ENCODE results near the gene PTGIS.

PTGIS gene

GRCh38 chr20:49484180-49485140 lies 83.5 kb downstream of the PTGIS start:
- Histone ChIP-seq H3K27me3 (ENCODE audit: control insufficient read depth, insufficient read depth, low read length) (peaks cover 53% of the 10 kb centered on the region), H3K4me1 (ENCODE audit: control insufficient read depth, insufficient read depth, low read length) (no peaks in the 10 kb centered on the region), H3K36me3 (ENCODE audit: control insufficient read depth, insufficient read depth, low read length) (no peaks in the 10 kb centered on the region), H3K9ac (ENCODE audit: low read length) (no peak overlapping the region), H3K4me3 (ENCODE audit: low read depth, low read length) (peak overlapping the region; percentile 70), H3K9me3 (ENCODE audit: control insufficient read depth, insufficient read depth, low read depth, low read length) (peaks cover 3% of the 10 kb centered on the region; the same call in 1 of the 2 replicates), H3K27ac (ENCODE audit: low read depth, low read length) (no peak overlapping the region)

- Histone ChIP-seq H3K27me3 (ENCODE audit: control insufficient read depth, insufficient read depth, low read length) (peaks cover 50% of the 10 kb centered on the region), H3K27ac (ENCODE audit: low read depth, low read length) (no peak overlapping the region), H3K9ac (ENCODE audit: low read length) (no peak overlapping the region), H3K4me1 (ENCODE audit: control insufficient read depth, insufficient read depth, low read length) (no peaks in the 10 kb centered on the region), H3K36me3 (ENCODE audit: control insufficient read depth, insufficient read depth, low read length) (no peaks in the 10 kb centered on the region), H3K4me3 (ENCODE audit: low read depth, low read length) (peak overlapping the region; percentile 78), H3K9me3 (ENCODE audit: control insufficient read depth, insufficient read depth, low read depth, low read length) (no peaks in the 10 kb centered on the region)
Observed at GRCh38 chr20:49483696-49484123, 84.2 kb downstream of the PTGIS start.

GRCh38 chr20:49483018-49483695 lies 84.8 kb downstream of the PTGIS start:
- Histone ChIP-seq H3K9ac (ENCODE audit: low read length) (no peak overlapping the region), H3K27ac (ENCODE audit: low read depth, low read length) (no peak overlapping the region), H3K4me1 (ENCODE audit: control insufficient read depth, insufficient read depth, low read length) (no peaks in the 10 kb centered on the region), H3K27me3 (ENCODE audit: control insufficient read depth, insufficient read depth, low read length) (peaks cover 45% of the 10 kb centered on the region), H3K4me3 (ENCODE audit: low read depth, low read length) (peak overlapping the region; percentile 78), H3K36me3 (ENCODE audit: control insufficient read depth, insufficient read depth, low read length) (no peaks in the 10 kb centered on the region), H3K9me3 (ENCODE audit: control insufficient read depth, insufficient read depth, low read depth, low read length) (no peaks in the 10 kb centered on the region)

- Histone ChIP-seq H3K4me1 (ENCODE audit: control insufficient read depth, insufficient read depth, low read length) (no peaks in the 10 kb centered on the region), H3K9ac (ENCODE audit: low read length) (no peak within 1 kb of the TSS), H3K27ac (ENCODE audit: low read depth, low read length) (no peak within 1 kb of the TSS), H3K36me3 (ENCODE audit: control insufficient read depth, insufficient read depth, low read length) (no peaks in the 10 kb centered on the region), H3K4me3 (ENCODE audit: low read depth, low read length) (peak within 1 kb of the TSS; percentile 78), H3K27me3 (ENCODE audit: control insufficient read depth, insufficient read depth, low read length) (peaks cover 44% of the 10 kb centered on the region), H3K9me3 (ENCODE audit: control insufficient read depth, insufficient read depth, low read depth, low read length) (no peaks in the 10 kb centered on the region)
Observed at GRCh38 chr20:49482621-49483017, 85.3 kb downstream of the PTGIS start, which contains the start of gene KCNB1. TSS of gene KCNB1 (minus strand) at chr20:49482668. CDS start at chr20:49482480, 188 bp downstream.

- no peaks in the 10 kb centered on the region for H3K9me3 ChIP-seq (ENCODE audit: control insufficient read depth, insufficient read depth, low read depth, low read length)
- no peak overlapping the region for H3K9ac ChIP-seq (ENCODE audit: low read length)
- H3K36me3 ChIP-seq (ENCODE audit: control insufficient read depth, insufficient read depth, low read length), result no peaks in the 10 kb centered on the region
- no peak overlapping the region for H3K27ac ChIP-seq (ENCODE audit: low read depth, low read length)
- H3K4me1 ChIP-seq (ENCODE audit: control insufficient read depth, insufficient read depth, low read length), result no peaks in the 10 kb centered on the region
- peaks cover 44% of the 10 kb centered on the region for H3K27me3 ChIP-seq (ENCODE audit: control insufficient read depth, insufficient read depth, low read length)
- no peak overlapping the region; the same call in 1 of the 2 replicates for H3K4me3 ChIP-seq (ENCODE audit: low read depth, low read length)
Observed at GRCh38 chr20:49482173-49482572, 85.8 kb downstream of the PTGIS start.

- H3K27me3 ChIP-seq (ENCODE audit: control insufficient read depth, insufficient read depth, low read length), result peaks cover 37% of the 10 kb centered on the region
- no peak overlapping the region for H3K27ac ChIP-seq (ENCODE audit: low read depth, low read length)
- no peaks in the 10 kb centered on the region for H3K36me3 ChIP-seq (ENCODE audit: control insufficient read depth, insufficient read depth, low read length)
- H3K9ac ChIP-seq (ENCODE audit: low read length), result no peak overlapping the region
- no peaks in the 10 kb centered on the region for H3K4me1 ChIP-seq (ENCODE audit: control insufficient read depth, insufficient read depth, low read length)
- no peak overlapping the region for H3K4me3 ChIP-seq (ENCODE audit: low read depth, low read length)
- H3K9me3 ChIP-seq (ENCODE audit: control insufficient read depth, insufficient read depth, low read depth, low read length), result no peaks in the 10 kb centered on the region
Observed at GRCh38 chr20:49481116-49481515, 86.8 kb downstream of the PTGIS start.

GRCh38 chr20:49480236-49480635 lies 87.7 kb downstream of the PTGIS start:
- Histone ChIP-seq H3K4me1 (ENCODE audit: control insufficient read depth, insufficient read depth, low read length) (0 out of 2 replicates have a peak, but pooled peaks cover 3% of the 10 kb centered on the region), H3K36me3 (ENCODE audit: control insufficient read depth, insufficient read depth, low read length) (no peaks in the 10 kb centered on the region), H3K27ac (ENCODE audit: low read depth, low read length) (no peak overlapping the region), H3K9ac (ENCODE audit: low read length) (no peak overlapping the region), H3K9me3 (ENCODE audit: control insufficient read depth, insufficient read depth, low read depth, low read length) (no peaks in the 10 kb centered on the region), H3K27me3 (ENCODE audit: control insufficient read depth, insufficient read depth, low read length) (peaks cover 28% of the 10 kb centered on the region), H3K4me3 (ENCODE audit: low read depth, low read length) (no peak overlapping the region)

- 0 out of 2 replicates have a peak, but pooled peaks cover 3% of the 10 kb centered on the region for H3K4me1 ChIP-seq (ENCODE audit: control insufficient read depth, insufficient read depth, low read length)
- H3K27ac ChIP-seq (ENCODE audit: low read depth, low read length), result no peak overlapping the region
- no peaks in the 10 kb centered on the region for H3K9me3 ChIP-seq (ENCODE audit: control insufficient read depth, insufficient read depth, low read depth, low read length)
- H3K9ac ChIP-seq (ENCODE audit: low read length), result no peak overlapping the region
- no peaks in the 10 kb centered on the region for H3K36me3 ChIP-seq (ENCODE audit: control insufficient read depth, insufficient read depth, low read length)
- H3K27me3 ChIP-seq (ENCODE audit: control insufficient read depth, insufficient read depth, low read length), result peaks cover 24% of the 10 kb centered on the region
- H3K4me3 ChIP-seq (ENCODE audit: low read depth, low read length), result no peak overlapping the region
Observed at GRCh38 chr20:49479785-49480184, 88.2 kb downstream of the PTGIS start.

GRCh38 chr20:49478754-49479689 lies 88.9 kb downstream of the PTGIS start:
- Histone ChIP-seq H3K4me3 (ENCODE audit: low read depth, low read length) (no peak overlapping the region), H3K36me3 (ENCODE audit: control insufficient read depth, insufficient read depth, low read length) (no peaks in the 10 kb centered on the region), H3K9me3 (ENCODE audit: control insufficient read depth, insufficient read depth, low read depth, low read length) (no peaks in the 10 kb centered on the region), H3K27ac (ENCODE audit: low read depth, low read length) (no peak overlapping the region), H3K4me1 (ENCODE audit: control insufficient read depth, insufficient read depth, low read length) (0 out of 2 replicates have a peak, but pooled peaks cover 3% of the 10 kb centered on the region), H3K27me3 (ENCODE audit: control insufficient read depth, insufficient read depth, low read length) (peaks cover 18% of the 10 kb centered on the region), H3K9ac (ENCODE audit: low read length) (no peak overlapping the region)

GRCh38 chr20:49478266-49478665 lies 89.7 kb downstream of the PTGIS start:
- Histone ChIP-seq H3K36me3 (ENCODE audit: control insufficient read depth, insufficient read depth, low read length) (no peaks in the 10 kb centered on the region), H3K27me3 (ENCODE audit: control insufficient read depth, insufficient read depth, low read length) (peaks cover 13% of the 10 kb centered on the region), H3K4me3 (ENCODE audit: low read depth, low read length) (no peak overlapping the region), H3K27ac (ENCODE audit: low read depth, low read length) (no peak overlapping the region), H3K9me3 (ENCODE audit: control insufficient read depth, insufficient read depth, low read depth, low read length) (no peaks in the 10 kb centered on the region), H3K4me1 (ENCODE audit: control insufficient read depth, insufficient read depth, low read length) (0 out of 2 replicates have a peak, but pooled peaks cover 3% of the 10 kb centered on the region), H3K9ac (ENCODE audit: low read length) (no peak overlapping the region)

All from HUES6 (cell line).